HepG2 (cell line): ENCODE data around the gene REC114. TPM values are rescaled to one million over a fixed set of nuclear protein-coding genes. Genes with fewer than 3 reads are reported as not detected.

Experiments
- ATAC-seq: fragments of 200-7000 bp; cut with Tn5 transposase; 3 replicates; pipeline ENCODE4 v1.9.1; 2020; ENCODE audit warnings: mild to moderate bottlenecking, moderate library complexity
- BruUV-seq: library from RNA; stranded (reverse); fragments of 400-500 nt; replicated peaks from 2 replicates; lab custom pipeline; 2021; lab: Mats Ljungman, UMichigan
- CTCF ChIA-PET: fragments of 300-600 bp; formaldehyde crosslinking; extraction: SDS; loops from one replicate; lab custom pipeline; 2021; ENCODE audit warnings: low total read pairs, inconsistent platforms, low intra/inter-chr PET ratio; lab: Yijun Ruan, JAX
- POLR2A ChIA-PET: fragments of 350-600 bp; sonication (Branson Sonifier 250); formaldehyde crosslinking; loops from one replicate; lab custom pipeline; 2020; ENCODE audit warnings: antibody characterized with exemption, inconsistent platforms; lab: Yijun Ruan, JAX
- DNase-seq: peaks from one replicate; pipeline ENCODE4 v3.0.0-alpha.2; 2015; ENCODE audit warnings: low spot score
- FAIRE-seq: peaks from 3 replicates; lab custom pipeline; 2011; peaks lifted over from hg19 to GRCh38; lab: Jason Lieb, UNC
- H2AFZ ChIP-seq: one replicate; pipeline ENCODE4 v1.6.1; 2011; ENCODE audit warnings: low read length, inconsistent platforms
- H3K27ac ChIP-seq: fragments of 300-600 bp; 3 replicates; pipeline ENCODE4 v1.8.0; 2011; ENCODE audit warnings: mixed run types, mild to moderate bottlenecking, mixed read lengths, low read length, inconsistent platforms; ENCODE audit not compliant: insufficient read depth; ENCODE audit errors: extremely low read length
- H3K27me3 ChIP-seq, 2 experiments: fragments of 200-600 bp in 1 of 2; 2 replicates in 1 of 2; 3 replicates in 1 of 2; pipeline versions ENCODE4 v1.6.0 to v1.8.0; 2011; ENCODE audit warnings: low read length in 2 of 2, mild to moderate bottlenecking in 2 of 2, moderate library complexity in 2 of 2, inconsistent platforms in 1 of 2; ENCODE audit not compliant: insufficient read depth in 2 of 2, control insufficient read depth in 1 of 2
- H3K36me3 ChIP-seq, 2 experiments: fragments of 200-600 bp in 1 of 2; replicated peaks in 1 of 2; 2 replicates in 1 of 2; 3 replicates in 1 of 2; pipeline versions ENCODE4 v1.5.1 to v1.8.0; 2011; ENCODE audit warnings: low read length in 2 of 2, inconsistent platforms in 1 of 2; ENCODE audit not compliant: insufficient read depth in 2 of 2, control insufficient read depth in 1 of 2
- H3K4me1 ChIP-seq: 2 replicates; pipeline ENCODE4 v1.5.1; 2012; ENCODE audit warnings: low read length, inconsistent platforms; ENCODE audit not compliant: insufficient read depth
- H3K4me2 ChIP-seq: 2 replicates; pipeline ENCODE4 v1.6.0; 2011; ENCODE audit warnings: low read depth, low read length, inconsistent platforms
- H3K4me3 ChIP-seq, 3 experiments: fragments of 200-600 bp in 1 of 3; sonication (generic), shearing (Covaris generic) in 1 of 3; replicated peaks in 1 of 3; 2 replicates each; pipeline ENCODE4 v1.5.1; 2011 to 2016; ENCODE audit warnings: low read length in 3 of 3, inconsistent platforms in 2 of 3, low read depth in 2 of 3, mild to moderate bottlenecking in 2 of 3, control low read depth in 1 of 3, mixed read lengths in 1 of 3; ENCODE audit not compliant: insufficient read depth in 1 of 3
- H3K79me2 ChIP-seq: one replicate; pipeline ENCODE4 v1.6.1; 2011; ENCODE audit warnings: low read length, inconsistent platforms; ENCODE audit not compliant: insufficient read depth
- H3K9ac ChIP-seq: 2 replicates; pipeline ENCODE4 v1.6.0; 2011; ENCODE audit warnings: mild to moderate bottlenecking, low read depth, low read length, inconsistent platforms; ENCODE audit not compliant: insufficient read depth
- H3K9me3 ChIP-seq: 2 replicates; pipeline ENCODE4 v1.5.1; 2012; ENCODE audit warnings: mild to moderate bottlenecking, low read length
- H4K20me1 ChIP-seq: 2 replicates; pipeline ENCODE4 v1.6.0; 2011; ENCODE audit warnings: inconsistent platforms, mild to moderate bottlenecking, low read length, moderate library complexity; ENCODE audit not compliant: insufficient read depth
- FOSL2 ChIP-seq: sonication (generic); formaldehyde crosslinking; IDR thresholded peaks from 2 replicates; pipeline ENCODE4 v1.4.0; 2020; ENCODE audit warnings: missing genetic modification reagents
- GATAD2A ChIP-seq: IDR thresholded peaks from 2 replicates; pipeline ENCODE4 v1.6.1; 2016
- MAFF ChIP-seq: IDR thresholded peaks from 2 replicates; pipeline ENCODE4 v1.6.1; 2011; ENCODE audit warnings: low read depth, low read length, improper control_type of control experiment
- MAFK ChIP-seq, 2 experiments: IDR thresholded peaks in 1 of 2; conservative IDR thresholded peaks in 1 of 2; 2 replicates each; pipeline ENCODE4 v1.6.1; 2011; ENCODE audit warnings: improper control_type of control experiment in 2 of 2, low read length in 2 of 2
- SOX13 ChIP-seq, 3 experiments: fragments of 450-650 bp in 1 of 3; sonication (generic) in 1 of 3; formaldehyde crosslinking in 1 of 3; IDR thresholded peaks in 2 of 3; conservative IDR thresholded peaks in 1 of 3; 2 replicates each; pipeline versions ENCODE4 v1.5.0 to v1.6.1; 2016 to 2020; ENCODE audit warnings: antibody characterized with exemption in 1 of 3, mild to moderate bottlenecking in 1 of 3, missing compliant biosample characterization in 1 of 3, missing genetic modification reagents in 1 of 3, moderate library complexity in 1 of 3
- ZBTB33 ChIP-seq: sonication (generic); formaldehyde crosslinking; IDR thresholded peaks from 2 replicates; pipeline ENCODE4 v1.4.0; 2020; ENCODE audit warnings: missing genetic modification reagents
- ZC3H4 ChIP-seq: sonication (generic); formaldehyde crosslinking; IDR thresholded peaks from 2 replicates; pipeline ENCODE4 v1.4.0; 2020; ENCODE audit warnings: missing genetic modification reagents, borderline replicate concordance
- WGBS: methylation state at CpG from one replicate; pipeline ENCODE4 v1.1.6; 2017; ENCODE audit warnings: low lambda C conversion rate; 5-methylcytosine and 5-hydroxymethylcytosine counted together
- in situ Hi-C: cut with HindIII; loops from 2 replicates; pipeline ENCODE4 v1.10.0; 2017; ENCODE audit warnings: low pct_unique_long_range_greater_than_20kb; ENCODE audit not compliant: extremely low pct_ligation_motif_present
- intact Hi-C: fragments of 100-400 bp; cut with micrococcal nuclease; formaldehyde crosslinking; loops from one replicate; pipeline ENCODE4 v1.10.0; 2022; ENCODE audit not compliant: unreplicated experiment
- polyA plus RNA-seq, 8 experiments: library from polyadenylated mRNA; depleted of rRNA in 3 of 8; stranded (reverse) in 7 of 8; unstranded in 1 of 8; fragments of >200 nt; fragmentation: Illumina TruSeq in 4 of 8; extraction: Trizol in 4 of 8; gene quantifications; 2 replicates each; pipeline versions ENCODE4 v1.2.1 to v1.2.3, GENCODE V29; 2011 to 2016; ENCODE audit warnings: low read depth in 4 of 8, missing spikeins in 1 of 8, mixed read lengths in 1 of 8; ENCODE audit not compliant: insufficient read depth in 1 of 8
- total RNA-seq, 5 experiments: library from RNA; depleted of rRNA; stranded (reverse); fragments of >200 nt; fragmentation: Illumina TruSeq; extraction: Trizol; gene quantifications; 2 replicates each; pipeline ENCODE4 v1.2.3, GENCODE V29; 2016; ENCODE audit warnings: low read depth in 1 of 5

Gene REC114
- total and polyA plus RNA-seq, 2 of the 13 experiments (the other 11 are each of a cell fraction or from before 2014, with no cell fraction given): not detected

- in situ Hi-C loops (loop anchor here (5.0 kb wide), 2 partner anchors 73 to 133 kb away; no protein-coding TSS in a partner anchor), intact Hi-C loops (loop anchor here (5.0 kb wide), 1 partner anchor 257 kb away; no protein-coding TSS in a partner anchor)
- no peak overlapping the region for H3K27ac ChIP-seq
- H3K9me3 ChIP-seq: no peaks in the 10 kb centered on the region
- ChIA-PET CTCF (interaction anchor here (1.4 kb wide), 1 partner anchor 72 kb away, joined by 3 read pairs; no protein-coding TSS in a partner anchor), POLR2A (no interaction called here)
- BruUV-seq: no TSS peak
- no peaks in the 10 kb centered on the region for H3K79me2 ChIP-seq
- no peaks in the 10 kb centered on the region for H4K20me1 ChIP-seq
- H3K36me3 ChIP-seq: peaks cover 25 to 53% of the 10 kb centered on the region in 2 experiments
- H3K4me3 ChIP-seq: no peak overlapping the region
- DNase-seq: no peak
- no peak overlapping the region for H3K4me2 ChIP-seq
- H3K4me1 ChIP-seq: no peaks in the 10 kb centered on the region
- no peak for ATAC-seq
- TF ChIP-seq ZBTB33 (CRISPR knock-in tag): peak; percentile 52
- TF ChIP-seq GATAD2A (CRISPR knock-in tag): no peak
- no peak for TF ChIP-seq SOX13 (IDR thresholded peaks at IDR 0.05)
- peak in 1 of 2 experiments; percentile 46; a peak in 1 of 4 replicates for TF ChIP-seq SOX13 (CRISPR knock-in tag; conservative IDR thresholded peaks at IDR 0.05 in 1 of 2, IDR thresholded peaks at IDR 0.05 in 1 of 2)
- no peak for TF ChIP-seq ZC3H4 (CRISPR knock-in tag)
- TF ChIP-seq FOSL2 (CRISPR knock-in tag): 0 out of 2 replicates have a peak, but pooled peaks have one; percentile 27
- 89% methylated on average over 6 of the region's 6 CpGs for WGBS
- no peak overlapping the region for H2AFZ ChIP-seq
- FAIRE-seq: no peak
- H3K27me3 ChIP-seq: no peaks in the 10 kb centered on the region
- no peak overlapping the region for H3K9ac ChIP-seq
These were observed 121.3 kb downstream of the REC114 start for GRCh38 chr15:73564255-73564654.

- H3K27me3 ChIP-seq: no peaks in the 10 kb centered on the region
- no peaks in the 10 kb centered on the region for H3K4me1 ChIP-seq
- H2AFZ ChIP-seq: no peak overlapping the region
- ATAC-seq (no peak), DNase-seq (no peak), FAIRE-seq (no peak)
- H3K36me3 ChIP-seq: peaks cover 36 to 67% of the 10 kb centered on the region in 2 experiments
- intact Hi-C loops: no loop called here
- no peak overlapping the region for H3K4me2 ChIP-seq
- H4K20me1 ChIP-seq: no peaks in the 10 kb centered on the region
- WGBS: 98% methylated on average over 1 of the region's 1 CpG
- no TSS peak for BruUV-seq
- peak in 1 of 2 experiments; percentile 86; a peak in 3 of 4 replicates for TF ChIP-seq MAFK (conservative IDR thresholded peaks at IDR 0.05 in 1 of 2, IDR thresholded peaks at IDR 0.05 in 1 of 2; ENCODE audit: low read length in 2 of 2)
- peak; percentile 82 for TF ChIP-seq MAFF
- TF ChIP-seq FOSL2 (CRISPR knock-in tag): no peak
- no peak overlapping the region for H3K4me3 ChIP-seq
- H3K79me2 ChIP-seq: no peaks in the 10 kb centered on the region
- POLR2A ChIA-PET: no interaction called here
- in situ Hi-C loops: no loop called here
- no peaks in the 10 kb centered on the region for H3K9me3 ChIP-seq
- CTCF ChIA-PET: no interaction called here
- no peak overlapping the region for H3K27ac ChIP-seq
- no peak overlapping the region for H3K9ac ChIP-seq
These were observed 124.1 kb downstream of the REC114 start for GRCh38 chr15:73567020-73567419.
